ENCODE results near the gene MSMO1. TPM values are rescaled to one million over a fixed set of nuclear protein-coding genes. Genes with fewer than 3 reads are reported as not detected.

The MSMO1 gene
- total and polyA plus RNA-seq, 2 of the 8 experiments (the other 6 are each of a cell fraction or from before 2014, with no cell fraction given): 79.8 to 109 TPM

DNA sequence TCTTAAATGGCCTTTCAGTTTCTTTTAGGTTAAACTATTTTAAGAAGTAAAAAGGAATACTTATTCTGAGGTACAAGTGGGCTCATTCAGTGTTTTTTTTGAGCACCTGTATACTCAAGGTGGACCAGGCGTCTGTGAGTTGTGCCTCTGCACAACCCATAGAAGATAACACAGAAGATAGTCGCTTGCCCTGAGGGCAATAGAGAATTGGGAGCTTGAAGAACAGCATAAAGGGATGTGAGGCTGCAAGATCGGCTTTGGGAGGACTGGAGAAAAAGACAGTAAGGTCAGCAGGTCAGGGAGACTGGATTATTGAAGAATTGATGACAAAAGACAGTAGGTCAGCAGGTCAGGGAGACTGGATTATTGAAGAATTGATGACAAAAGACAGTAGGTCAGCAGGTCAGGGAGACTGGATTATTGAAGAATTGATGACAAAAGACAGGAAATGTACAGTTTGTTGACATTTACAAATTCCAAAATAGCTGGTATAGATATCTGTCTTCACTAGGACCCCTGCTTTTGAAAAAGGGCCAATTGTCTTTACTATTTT is 54.4 kb downstream of the MSMO1 start:
- ChIA-PET POLR2A (ENCODE audit: partially characterized antibody) (no interaction called here), CTCF (ENCODE audit: partially characterized antibody) (interaction anchor here (1.0 to 1.6 kb wide), 4 partner anchors 12 to 251 kb away, joined by 3 to 10 read pairs (median 3); no protein-coding TSS in a partner anchor)
- Histone ChIP-seq H2AK5ac (ENCODE audit: low read depth, low read length) (no peak overlapping the region), H3K9me3 (ENCODE audit: insufficient read depth in 2 of 2, low read depth in 1 of 2, low read length in 1 of 2) (no peaks in the 10 kb centered on the region), H3K4ac (replicated peaks; ENCODE audit: insufficient read length, low read depth, low read length) (no peak overlapping the region), H3K56ac (replicated peaks; ENCODE audit: insufficient read length, low read depth, low read length) (no peak overlapping the region), H3K4me3 (ENCODE audit: extremely low read depth in 1 of 4, insufficient read depth in 2 of 4, low read depth in 3 of 4, low read length in 4 of 4) (no peak overlapping the region), H3K23ac (ENCODE audit: insufficient read length) (no peak overlapping the region), H4K20me1 (replicated peaks in 1 of 2; ENCODE audit: control insufficient read depth in 1 of 2, insufficient read depth in 2 of 2, low read length in 2 of 2) (no peaks in the 10 kb centered on the region), H3K79me2 (ENCODE audit: control insufficient read depth in 1 of 2, insufficient read depth in 2 of 2, low read length in 2 of 2) (no peaks in the 10 kb centered on the region), H2BK120ac (replicated peaks; ENCODE audit: low read depth, low read length) (no peak overlapping the region), H4K8ac (ENCODE audit: extremely low read depth, insufficient read depth, low read length) (no peak overlapping the region), H3K23me2 (ENCODE audit: low read depth, low read length) (peaks cover 11% of the 10 kb centered on the region; the same call in 1 of the 2 replicates), H3K18ac (ENCODE audit: extremely low read depth, low read length) (no peak overlapping the region), H4K5ac (ENCODE audit: insufficient read length, low read depth, low read length) (no peak overlapping the region), H3K9ac (replicated peaks in 1 of 4; ENCODE audit: extremely low read depth in 1 of 4, low read depth in 3 of 4, low read length in 3 of 4) (no peak overlapping the region), H3K4me2 (ENCODE audit: insufficient read depth in 1 of 2, low read depth in 2 of 2, low read length in 2 of 2) (no peak overlapping the region), H2BK5ac (ENCODE audit: low read depth, low read length) (no peak overlapping the region), H3K27me3 (replicated peaks in 1 of 4; ENCODE audit: control insufficient read depth in 3 of 4, extremely low read depth in 1 of 4, insufficient read depth in 3 of 4, low read length in 3 of 4) (peaks cover 0 to 11% (median 10%) of the 10 kb centered on the region in 4 experiments; a peak in 4 of 7 replicates), H2AFZ (ENCODE audit: low read length) (no peak overlapping the region), H3K4me1 (replicated peaks in 1 of 4; ENCODE audit: control insufficient read depth in 3 of 4, insufficient read depth in 4 of 4, low read length in 3 of 4) (peaks cover 0 to 8% (median 3%) of the 10 kb centered on the region in 4 experiments; a peak in 3 of 7 replicates), H3K79me1 (ENCODE audit: low read depth, low read length) (no peaks in the 10 kb centered on the region), H3K36me3 (ENCODE audit: control insufficient read depth in 2 of 4, insufficient read depth in 4 of 4, low read length in 3 of 4) (no peaks in the 10 kb centered on the region), H2BK20ac (ENCODE audit: low read length) (no peak overlapping the region), H4K91ac (replicated peaks; ENCODE audit: insufficient read length, low read length) (no peak overlapping the region), H3K14ac (ENCODE audit: insufficient read length) (no peak overlapping the region), H2BK12ac (ENCODE audit: low read depth, low read length) (no peak overlapping the region), H2BK15ac (ENCODE audit: low read length) (no peak overlapping the region), H3K27ac (ENCODE audit: low read depth, low read length) (no peak overlapping the region)
- no peak for TF ChIP-seq JUND (IDR thresholded peaks at IDR 0.05; ENCODE audit: low read length)
- TF ChIP-seq TAF1 (IDR thresholded peaks at IDR 0.05; ENCODE audit: low read depth, low read length): no peak
- no peak for TF ChIP-seq ASH2L (IDR thresholded peaks at IDR 0.05; ENCODE audit: low read length)
- TF ChIP-seq KDM5A (IDR thresholded peaks at IDR 0.05; ENCODE audit: low read length): no peak
- TF ChIP-seq CEBPB (IDR thresholded peaks at IDR 0.05; ENCODE audit: low read depth, low read length): no peak
- TF ChIP-seq, protein P1, sequence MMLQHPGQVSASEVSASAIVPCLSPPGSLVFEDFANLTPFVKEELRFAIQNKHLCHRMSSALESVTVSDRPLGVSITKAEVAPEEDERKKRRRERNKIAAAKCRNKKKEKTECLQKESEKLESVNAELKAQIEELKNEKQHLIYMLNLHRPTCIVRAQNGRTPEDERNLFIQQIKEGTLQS (IDR thresholded peaks at IDR 0.05; ENCODE audit: insufficient read depth, low read depth, low read length): no peak
- no peak for TF ChIP-seq HDAC2 (IDR thresholded peaks at IDR 0.05; ENCODE audit: borderline replicate concordance in 1 of 2, low read depth in 2 of 2, low read length in 2 of 2)
- TF ChIP-seq, protein P2, sequence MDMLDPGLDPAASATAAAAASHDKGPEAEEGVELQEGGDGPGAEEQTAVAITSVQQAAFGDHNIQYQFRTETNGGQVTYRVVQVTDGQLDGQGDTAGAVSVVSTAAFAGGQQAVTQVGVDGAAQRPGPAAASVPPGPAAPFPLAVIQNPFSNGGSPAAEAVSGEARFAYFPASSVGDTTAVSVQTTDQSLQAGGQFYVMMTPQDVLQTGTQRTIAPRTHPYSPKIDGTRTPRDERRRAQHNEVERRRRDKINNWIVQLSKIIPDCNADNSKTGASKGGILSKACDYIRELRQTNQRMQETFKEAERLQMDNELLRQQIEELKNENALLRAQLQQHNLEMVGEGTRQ (IDR thresholded peaks at IDR 0.05; ENCODE audit: low read length): no peak
- no peak for TF ChIP-seq CHD2 (IDR thresholded peaks at IDR 0.05; ENCODE audit: low read length)
- DNase-seq (ENCODE audit: low read depth in 1 of 2, low spot score in 2 of 2): no peak
- WGBS, 2 experiments (ENCODE audit: extremely low coverage in 1 of 2, insufficient coverage in 1 of 2, insufficient read length in 1 of 2, insufficient replicate concordance in 2 of 2, low coverage in 1 of 2, low lambda C conversion rate in 2 of 2, missing lambda C conversion rate in 1 of 2): 81% methylated on average over 3 of the region's 3 CpGs; no CpG with 5 or more reads in 1 of the 2 experiments
- no peak for FAIRE-seq
